GM21526 (cell line): ENCODE data around the gene SYT13.

ENCODE experiments used
- ATAC-seq: cut with Tn5 transposase; IDR thresholded peaks from one replicate; pipeline ENCODE4 v1.9.1; 2021; ENCODE audit warnings: moderate library complexity; ENCODE audit not compliant: unreplicated experiment, low FRiP score

The SYT13 gene

GRCh38 chr11:45225277-45225676 lies 60.9 kb downstream of the SYT13 start:
- no peak for ATAC-seq

GRCh38 chr11:45224766-45225165 lies 61.4 kb downstream of the SYT13 start:
- no peak for ATAC-seq

- ATAC-seq, result no peak
Observed at GRCh38 chr11:45223496-45223895, 62.6 kb downstream of the SYT13 start.

- ATAC-seq, result no peak
Observed at GRCh38 chr11:45219411-45219810, 66.7 kb downstream of the SYT13 start.

- ATAC-seq, result no peak
Observed at GRCh38 chr11:45218705-45219104, 67.4 kb downstream of the SYT13 start.

- no peak for ATAC-seq
Observed at GRCh38 chr11:45217991-45218390, 68.2 kb downstream of the SYT13 start.

- ATAC-seq, result no peak
Observed at GRCh38 chr11:45216901-45217300, 69.2 kb downstream of the SYT13 start.

GRCh38 chr11:45216031-45216430 lies 70.1 kb downstream of the SYT13 start:
- no peak for ATAC-seq

GRCh38 chr11:45215098-45215865 lies 70.9 kb downstream of the SYT13 start:
- ATAC-seq, result no peak

GRCh38 chr11:45213717-45214116 lies 72.4 kb downstream of the SYT13 start:
- ATAC-seq, result no peak

- no peak for ATAC-seq
Observed at GRCh38 chr11:45213316-45213665, 72.8 kb downstream of the SYT13 start.

GRCh38 chr11:45212566-45213315 lies 73.4 kb downstream of the SYT13 start:
- no peak for ATAC-seq

GRCh38 chr11:45211732-45212131 lies 74.4 kb downstream of the SYT13 start:
- ATAC-seq, result no peak

GRCh38 chr11:45210846-45211245 lies 75.3 kb downstream of the SYT13 start:
- ATAC-seq, result no peak

GRCh38 chr11:45209891-45210699 lies 76.0 kb downstream of the SYT13 start:
- no peak for ATAC-seq

- ATAC-seq, result no peak
Observed at GRCh38 chr11:45209000-45209879, 76.9 kb downstream of the SYT13 start.

GRCh38 chr11:45208135-45208534 lies 78.0 kb downstream of the SYT13 start:
- ATAC-seq, result no peak

GRCh38 chr11:45205978-45206377 lies 80.2 kb downstream of the SYT13 start:
- ATAC-seq, result no peak

- ATAC-seq, result no peak
Observed at GRCh38 chr11:45204761-45205160, 81.4 kb downstream of the SYT13 start.

GRCh38 chr11:45193695-45194094 lies 92.4 kb downstream of the SYT13 start:
- no peak for ATAC-seq
